Esophagus squamous epithelium (tissue), 4 donors: Measurements from ENCODE around the gene NLN.

Source experiments
- POLR2A ChIP-seq, 4 donors: fragments of 450-650 bp; IDR thresholded peaks; one replicate each; pipeline ENCODE4 v1.6.1; 2017; ENCODE audit warnings: antibody characterized with exemption in 4 of 4, mild to moderate bottlenecking in 4 of 4, moderate library complexity in 3 of 4
- TF ChIP-seq, protein P1 (sequence below), 6 experiments: fragments of 450-650 bp in 4 of 6; fragments of 200-600 bp in 2 of 6; sonication (generic) in 2 of 6; IDR thresholded peaks; one replicate each; pipeline ENCODE4 v1.5.1; 2016 to 2019; ENCODE audit warnings: antibody characterized with exemption in 6 of 6, mild to moderate bottlenecking in 4 of 6, moderate library complexity in 4 of 6

DNA sequence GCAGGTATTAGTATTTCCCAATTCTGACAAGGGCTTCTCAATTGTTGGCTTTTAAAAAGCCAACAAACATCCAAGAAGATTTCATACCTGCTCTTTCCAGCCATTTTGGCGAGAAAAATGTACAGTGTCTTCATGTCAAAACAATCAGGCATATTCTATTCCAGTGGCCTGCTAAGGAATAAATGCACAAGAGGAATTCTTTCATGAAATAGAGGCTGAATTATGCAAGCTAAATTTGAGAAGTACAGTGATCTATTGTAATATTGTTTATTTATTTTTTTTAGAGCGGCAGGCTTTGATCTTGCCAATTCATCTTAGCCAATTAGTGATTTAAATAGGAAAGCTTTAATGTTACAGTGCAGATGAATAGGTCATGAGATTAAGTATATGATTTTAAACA lies 49.3 kb downstream of the NLN start:
- TF ChIP-seq POLR2A (IDR thresholded peaks at IDR 0.05) = no peak
- TF ChIP-seq, protein P1, sequence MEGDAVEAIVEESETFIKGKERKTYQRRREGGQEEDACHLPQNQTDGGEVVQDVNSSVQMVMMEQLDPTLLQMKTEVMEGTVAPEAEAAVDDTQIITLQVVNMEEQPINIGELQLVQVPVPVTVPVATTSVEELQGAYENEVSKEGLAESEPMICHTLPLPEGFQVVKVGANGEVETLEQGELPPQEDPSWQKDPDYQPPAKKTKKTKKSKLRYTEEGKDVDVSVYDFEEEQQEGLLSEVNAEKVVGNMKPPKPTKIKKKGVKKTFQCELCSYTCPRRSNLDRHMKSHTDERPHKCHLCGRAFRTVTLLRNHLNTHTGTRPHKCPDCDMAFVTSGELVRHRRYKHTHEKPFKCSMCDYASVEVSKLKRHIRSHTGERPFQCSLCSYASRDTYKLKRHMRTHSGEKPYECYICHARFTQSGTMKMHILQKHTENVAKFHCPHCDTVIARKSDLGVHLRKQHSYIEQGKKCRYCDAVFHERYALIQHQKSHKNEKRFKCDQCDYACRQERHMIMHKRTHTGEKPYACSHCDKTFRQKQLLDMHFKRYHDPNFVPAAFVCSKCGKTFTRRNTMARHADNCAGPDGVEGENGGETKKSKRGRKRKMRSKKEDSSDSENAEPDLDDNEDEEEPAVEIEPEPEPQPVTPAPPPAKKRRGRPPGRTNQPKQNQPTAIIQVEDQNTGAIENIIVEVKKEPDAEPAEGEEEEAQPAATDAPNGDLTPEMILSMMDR (IDR thresholded peaks at IDR 0.05) = no peak
